Memory B cell (primary cell): ENCODE results near the gene MTUS2.

Source experiments
- ATAC-seq: fragments of 150-1000 bp; cut with Tn5 transposase; 2 replicates; pipeline ENCODE4 v1.10.0; 2021; ENCODE audit warnings: low read depth, mild to moderate bottlenecking, moderate library complexity
- DNase-seq, 2 donors: peaks; one replicate each; pipeline ENCODE4 v3.0.0; 2022; ENCODE audit warnings: low spot score in 2 of 2
- H3K27ac Mint-ChIP-seq: one replicate; pipeline ENCODE4 v1.8.0; 2022; ENCODE audit warnings: mild to moderate bottlenecking, moderate library complexity, mixed read lengths
- H3K27me3 Mint-ChIP-seq: one replicate; pipeline ENCODE4 v1.8.0; 2022; ENCODE audit warnings: mixed read lengths
- H3K36me3 Mint-ChIP-seq: one replicate; pipeline ENCODE4 v1.8.0; 2022; ENCODE audit warnings: mild to moderate bottlenecking, mixed read lengths
- H3K4me1 Mint-ChIP-seq: one replicate; pipeline ENCODE4 v1.8.0; 2022; ENCODE audit warnings: mixed read lengths
- H3K4me3 Mint-ChIP-seq: one replicate; pipeline ENCODE4 v1.8.0; 2022; ENCODE audit warnings: mild to moderate bottlenecking, moderate library complexity, mixed read lengths
- H3K9me3 Mint-ChIP-seq: one replicate; pipeline ENCODE4 v1.8.0; 2022; ENCODE audit warnings: mixed read lengths

Gene MTUS2

DNA sequence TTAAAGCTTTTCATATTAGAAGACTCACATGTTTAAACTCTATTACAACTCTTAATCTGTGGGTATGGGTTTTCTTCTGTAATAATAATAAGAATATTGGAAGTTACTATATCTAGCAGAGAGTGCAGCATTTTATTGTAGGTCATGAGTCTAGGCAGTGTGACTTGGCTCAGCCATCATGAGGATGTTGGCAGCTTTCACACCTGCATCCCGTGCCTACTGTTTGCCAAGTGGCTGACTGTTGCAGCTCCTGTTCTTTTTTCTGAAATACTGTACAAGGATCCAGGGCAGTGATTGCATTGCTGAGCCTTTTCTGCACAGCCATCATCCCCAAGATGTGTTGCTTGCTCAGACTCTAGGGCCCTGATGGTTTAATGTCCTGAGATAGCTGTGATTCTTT lies 47.4 kb downstream of the MTUS2 start:
- Mint-ChIP-seq H3K36me3 (no peaks in the 10 kb centered on the region), H3K9me3 (peaks cover 8% of the 10 kb centered on the region), H3K27ac (no peak overlapping the region), H3K4me1 (peaks cover 3% of the 10 kb centered on the region), H3K4me3 (no peak overlapping the region), H3K27me3 (no peaks in the 10 kb centered on the region)
- ATAC-seq (no peak), DNase-seq (no peak)

DNA sequence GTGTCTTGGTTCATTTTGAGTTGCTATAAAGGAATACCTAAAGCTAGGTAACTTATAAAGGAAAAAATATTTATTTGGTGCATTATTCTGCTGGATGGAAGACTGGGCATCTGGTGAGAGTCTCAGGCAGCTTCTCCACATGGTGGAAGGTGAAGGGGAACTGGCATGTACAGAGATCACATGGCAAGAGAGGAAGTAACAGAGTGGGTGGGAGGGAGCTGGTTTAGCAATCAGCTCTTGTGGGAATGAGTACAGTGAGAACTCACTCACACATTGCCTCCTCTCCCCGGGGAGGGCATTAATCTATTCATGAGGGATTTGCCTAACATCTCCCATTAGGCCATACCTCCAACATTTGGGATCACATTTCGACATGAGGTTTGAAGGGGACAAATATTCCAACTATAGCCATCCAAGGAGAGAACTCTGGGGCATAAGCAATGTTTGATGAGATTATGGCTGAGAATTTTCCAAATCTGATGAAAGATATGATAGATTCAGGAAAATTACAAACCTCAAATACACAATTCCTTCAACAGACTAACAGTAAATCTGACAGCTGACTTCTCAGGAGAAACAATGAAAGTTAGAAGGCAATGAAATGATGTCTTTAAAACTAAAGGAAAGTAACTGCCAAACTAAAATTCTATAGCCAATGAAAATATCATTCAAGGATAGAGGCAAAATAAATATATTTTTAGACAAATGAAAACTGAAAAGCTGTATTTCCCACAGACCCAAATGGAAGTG lies 52.5 kb downstream of the MTUS2 start:
- peaks cover 11% of the 10 kb centered on the region for H3K9me3 Mint-ChIP-seq
- no peak for ATAC-seq

DNA sequence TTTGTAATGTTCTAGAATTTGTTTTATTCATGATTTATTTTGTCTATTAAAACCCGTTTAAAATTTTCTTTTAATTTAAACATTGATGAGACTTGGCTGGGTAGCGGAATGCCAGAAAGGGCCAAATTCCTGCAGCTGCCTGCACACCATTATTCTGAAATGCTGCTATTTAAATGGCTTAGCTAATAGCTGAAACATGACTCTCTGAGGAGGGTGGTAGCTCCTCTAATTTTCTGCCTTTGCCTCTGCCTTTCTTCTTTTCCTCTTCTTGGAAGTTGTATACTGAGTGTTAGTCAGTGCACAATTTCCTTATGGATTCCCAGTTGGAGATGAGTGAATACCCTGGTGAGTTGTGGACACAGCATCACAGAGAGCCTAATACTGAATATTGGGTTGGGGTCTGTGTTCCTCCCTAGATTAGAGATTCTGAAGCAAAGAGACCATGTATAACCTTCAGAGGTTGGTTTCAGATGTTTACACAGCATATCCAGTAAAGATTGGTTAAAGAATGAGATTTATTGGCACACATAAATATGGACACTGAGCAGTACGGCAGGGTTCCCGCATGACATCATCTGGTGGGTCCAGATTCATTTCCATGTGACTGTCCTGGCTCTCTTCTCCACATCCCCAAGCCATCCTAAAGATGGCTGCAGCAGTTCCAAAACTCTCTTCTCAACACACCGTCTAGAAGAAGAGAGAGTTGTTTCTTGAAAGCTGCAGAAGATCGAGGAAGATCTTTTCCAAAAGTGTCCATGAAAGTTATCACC lies 55.9 kb downstream of the MTUS2 start:
- no peaks in the 10 kb centered on the region for H3K4me1 Mint-ChIP-seq
- no peaks in the 10 kb centered on the region for H3K27me3 Mint-ChIP-seq
- H3K27ac Mint-ChIP-seq: no peak overlapping the region

More for the DNA sequence above, 52.5 kb downstream of the MTUS2 start:
- DNase-seq: no peak
- Mint-ChIP-seq H3K4me1 (no peaks in the 10 kb centered on the region), H3K36me3 (no peaks in the 10 kb centered on the region), H3K4me3 (no peak overlapping the region), H3K27ac (no peak overlapping the region), H3K27me3 (no peaks in the 10 kb centered on the region)

DNA sequence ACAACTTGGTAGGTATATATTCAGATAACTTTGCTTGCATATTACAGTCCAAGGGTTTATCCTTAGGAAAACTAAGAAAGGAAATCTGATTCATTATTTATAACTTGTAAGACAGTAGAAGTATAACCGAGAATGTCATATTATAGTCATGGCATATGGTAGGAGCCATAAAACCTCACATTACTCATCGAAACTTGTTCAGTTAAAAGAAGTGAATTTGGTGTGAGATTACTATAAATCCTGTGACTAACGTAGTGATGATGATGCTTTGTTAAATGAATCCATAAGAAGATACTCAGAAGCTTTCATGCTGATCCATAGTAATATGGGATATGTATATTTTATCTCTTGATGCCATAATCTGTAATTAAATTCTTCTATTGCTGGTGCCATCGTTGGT lies 57.3 kb downstream of the MTUS2 start:
- no peak overlapping the region for H3K4me3 Mint-ChIP-seq
- H3K36me3 Mint-ChIP-seq: no peaks in the 10 kb centered on the region
- H3K4me1 Mint-ChIP-seq: no peaks in the 10 kb centered on the region
- H3K27me3 Mint-ChIP-seq: no peaks in the 10 kb centered on the region
- ATAC-seq (no peak), DNase-seq (no peak)
- H3K9me3 Mint-ChIP-seq: peaks cover 4% of the 10 kb centered on the region
- no peak overlapping the region for H3K27ac Mint-ChIP-seq

More for the DNA sequence above, 55.9 kb downstream of the MTUS2 start:
- Mint-ChIP-seq H3K4me3 (no peak overlapping the region), H3K9me3 (peaks cover 10% of the 10 kb centered on the region), H3K36me3 (no peaks in the 10 kb centered on the region)
- DNase-seq (no peak), ATAC-seq (no peak)

DNA sequence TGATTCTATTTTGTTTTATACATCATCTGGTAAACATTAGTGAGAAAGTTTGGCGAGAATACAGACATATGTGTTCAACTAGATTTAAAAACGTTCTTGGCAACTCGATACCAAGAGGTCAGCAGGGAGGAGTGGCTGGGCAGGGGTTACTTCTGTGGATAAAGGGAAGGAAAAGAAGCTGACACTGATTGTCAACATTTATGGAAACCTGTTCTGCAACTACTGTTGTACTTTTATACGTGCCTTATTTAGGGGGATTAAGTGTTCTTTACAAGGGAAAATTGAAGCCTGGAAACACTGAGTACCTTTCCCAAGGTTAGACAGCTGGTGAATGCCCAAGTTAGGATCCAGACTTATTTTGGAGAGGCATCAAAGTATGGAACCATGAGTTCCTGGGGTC lies 65.0 kb downstream of the MTUS2 start:
- no peak for ATAC-seq
- Mint-ChIP-seq H3K27me3 (peaks cover 2% of the 10 kb centered on the region), H3K36me3 (no peaks in the 10 kb centered on the region), H3K4me1 (no peaks in the 10 kb centered on the region), H3K4me3 (no peak overlapping the region), H3K9me3 (no peaks in the 10 kb centered on the region), H3K27ac (no peak overlapping the region)
- no peak for DNase-seq

DNA sequence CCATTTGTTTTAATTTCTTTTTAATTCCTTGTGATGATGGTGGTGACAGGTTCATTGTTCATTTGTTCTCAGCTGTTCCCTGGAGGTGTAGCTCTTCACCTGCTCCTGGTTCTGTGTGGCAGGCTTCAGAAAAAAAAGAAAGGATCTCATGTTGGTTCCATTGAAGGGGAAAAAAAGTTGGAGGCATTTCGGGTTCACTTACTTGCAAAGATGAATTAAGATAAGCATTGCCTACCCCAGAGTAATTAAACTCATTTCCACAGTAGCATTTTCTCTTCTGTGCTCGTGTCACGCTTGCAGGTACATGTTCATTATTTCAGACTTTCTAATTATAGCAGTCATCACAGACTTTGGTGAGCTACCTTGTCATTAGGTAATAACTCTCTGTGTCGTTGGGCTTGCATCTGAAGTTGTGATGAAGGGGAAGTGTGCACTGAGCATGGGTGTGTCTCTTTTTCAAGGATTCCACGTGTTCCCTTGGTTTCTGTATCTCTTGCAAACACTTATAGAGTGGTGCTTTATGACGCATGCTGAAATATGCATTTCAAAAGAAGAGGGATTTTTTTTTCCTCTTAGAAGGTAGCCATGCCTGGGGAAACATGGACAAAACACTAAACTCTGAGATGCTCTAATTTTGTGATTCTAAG lies 69.1 kb downstream of the MTUS2 start:
- H3K4me1 Mint-ChIP-seq: no peaks in the 10 kb centered on the region
- H3K27me3 Mint-ChIP-seq: peaks cover 10% of the 10 kb centered on the region
- H3K27ac Mint-ChIP-seq: no peak overlapping the region
- H3K9me3 Mint-ChIP-seq: no peaks in the 10 kb centered on the region
- no peaks in the 10 kb centered on the region for H3K36me3 Mint-ChIP-seq
- no peak for ATAC-seq
- no peak overlapping the region for H3K4me3 Mint-ChIP-seq
- no peak for DNase-seq

DNA sequence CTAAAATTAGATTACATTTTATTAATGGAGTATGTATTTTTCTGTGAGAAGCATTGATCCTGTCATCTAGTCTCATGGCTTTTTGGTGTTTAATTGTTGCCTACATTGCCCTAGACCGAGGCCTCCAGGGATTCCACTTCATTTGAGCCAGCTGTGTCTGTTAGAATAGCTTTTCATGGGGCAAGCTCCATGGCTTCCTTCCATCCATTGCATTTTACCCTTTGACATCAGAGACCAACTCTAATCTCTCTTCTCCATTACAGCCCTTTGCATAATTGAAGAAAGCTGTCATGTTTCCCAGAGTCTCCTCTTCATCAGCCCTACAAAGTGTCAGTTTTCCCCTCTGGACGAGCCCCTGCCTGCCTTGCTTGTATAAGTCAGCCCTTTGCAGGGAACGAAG lies 70.6 kb downstream of the MTUS2 start:
- no peaks in the 10 kb centered on the region for H3K4me1 Mint-ChIP-seq
- DNase-seq (no peak), ATAC-seq (no peak)
- no peak overlapping the region for H3K27ac Mint-ChIP-seq
- no peak overlapping the region for H3K4me3 Mint-ChIP-seq
- H3K36me3 Mint-ChIP-seq: no peaks in the 10 kb centered on the region
- H3K9me3 Mint-ChIP-seq: no peaks in the 10 kb centered on the region
- H3K27me3 Mint-ChIP-seq: peaks cover 10% of the 10 kb centered on the region

DNA sequence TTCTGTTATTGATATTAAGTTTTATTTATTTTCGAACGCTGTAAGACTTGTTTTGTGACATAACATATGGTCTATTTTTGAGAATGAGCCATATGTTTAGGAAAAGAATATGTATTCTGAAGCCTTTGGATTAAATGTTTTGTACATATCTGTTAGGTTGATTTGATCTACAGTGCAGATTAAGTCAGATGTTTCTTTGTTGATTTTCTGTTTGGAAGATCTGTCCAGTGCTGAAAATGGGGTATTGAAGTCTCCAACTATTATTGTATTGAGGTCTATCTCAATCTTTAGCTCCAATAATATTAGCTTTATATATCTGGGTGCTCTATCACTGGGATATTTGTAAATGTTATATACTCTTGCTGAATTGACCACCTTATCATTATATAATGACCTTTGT lies 97.9 kb downstream of the MTUS2 start:
- H3K27me3 Mint-ChIP-seq: peaks cover 1% of the 10 kb centered on the region
- no peak overlapping the region for H3K27ac Mint-ChIP-seq
- DNase-seq (no peak), ATAC-seq (no peak)
- no peak overlapping the region for H3K4me3 Mint-ChIP-seq
- H3K36me3 Mint-ChIP-seq: peaks cover 3% of the 10 kb centered on the region
- H3K4me1 Mint-ChIP-seq: no peaks in the 10 kb centered on the region
- H3K9me3 Mint-ChIP-seq: peaks cover 33% of the 10 kb centered on the region

DNA sequence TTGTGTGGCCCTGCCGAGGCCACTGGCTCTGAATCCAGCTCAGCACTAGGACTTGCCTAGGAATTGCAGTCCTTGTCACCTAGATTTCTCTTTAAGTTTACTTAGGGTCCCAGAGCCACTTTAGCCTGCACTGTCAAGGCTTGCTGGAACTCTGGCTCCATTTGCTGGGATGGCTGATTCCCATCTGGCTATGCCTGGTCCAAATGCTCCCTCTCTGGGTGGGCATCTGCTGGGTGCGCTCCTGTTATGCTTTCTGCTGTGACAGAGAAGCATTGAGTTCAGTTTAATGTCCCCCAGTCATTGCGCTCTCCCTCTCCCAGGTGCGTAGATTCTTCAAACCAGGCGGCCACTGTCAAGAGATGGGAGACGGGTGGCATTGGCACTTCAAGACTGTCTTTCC lies 102.2 kb downstream of the MTUS2 start:
- ATAC-seq: no peak
- Mint-ChIP-seq H3K36me3 (peaks cover 3% of the 10 kb centered on the region), H3K9me3 (peaks cover 13% of the 10 kb centered on the region), H3K27me3 (peaks cover 6% of the 10 kb centered on the region), H3K27ac (no peak overlapping the region), H3K4me1 (no peaks in the 10 kb centered on the region), H3K4me3 (no peak overlapping the region)
- no peak for DNase-seq

DNA sequence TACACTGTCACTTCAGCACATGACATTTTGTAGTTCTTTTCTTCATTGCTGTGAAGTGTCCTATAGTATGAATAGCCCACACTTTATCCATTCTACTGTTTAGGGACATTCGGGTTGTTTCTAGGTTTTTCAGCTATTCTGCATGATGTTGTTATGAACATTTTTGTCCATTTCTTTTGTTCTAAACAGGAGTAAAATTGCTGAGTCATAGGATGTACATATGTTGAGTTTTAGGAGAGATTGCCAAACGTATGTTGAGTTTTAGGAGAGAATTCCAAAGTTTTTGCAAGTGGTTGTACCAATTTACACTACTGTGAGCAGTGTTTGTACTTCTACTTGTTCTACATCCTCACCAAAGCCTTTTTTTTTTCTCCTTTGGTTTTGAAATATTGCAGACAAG lies 115.0 kb downstream of the MTUS2 start:
- Mint-ChIP-seq H3K36me3 (no peaks in the 10 kb centered on the region), H3K27ac (no peak overlapping the region), H3K4me3 (no peak overlapping the region), H3K27me3 (peaks cover 6% of the 10 kb centered on the region), H3K9me3 (no peaks in the 10 kb centered on the region), H3K4me1 (no peaks in the 10 kb centered on the region)
- DNase-seq (no peak), ATAC-seq (no peak)

DNA sequence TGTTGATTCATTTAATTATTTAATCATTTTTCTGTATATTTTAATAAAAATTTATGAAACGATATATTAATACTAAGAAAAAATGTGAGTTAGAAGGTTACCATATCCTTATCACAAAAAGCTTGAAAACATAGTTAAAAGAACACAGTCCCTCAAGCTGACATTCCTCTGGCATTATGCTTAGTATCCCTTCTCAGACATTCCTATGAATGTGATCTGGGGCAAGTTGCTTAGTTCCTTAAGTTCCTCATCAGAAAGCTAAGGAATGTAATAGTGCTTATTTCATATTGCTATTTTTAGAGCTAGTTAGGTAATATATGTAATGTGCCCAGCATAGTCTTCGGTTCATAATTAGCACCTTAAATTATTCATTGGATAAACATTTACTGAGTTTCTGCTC lies 122.8 kb downstream of the MTUS2 start:
- Mint-ChIP-seq H3K9me3 (no peaks in the 10 kb centered on the region), H3K4me1 (no peaks in the 10 kb centered on the region), H3K36me3 (no peaks in the 10 kb centered on the region), H3K27ac (no peak overlapping the region), H3K4me3 (no peak overlapping the region), H3K27me3 (peaks cover 4% of the 10 kb centered on the region)
- ATAC-seq (no peak), DNase-seq (no peak)

DNA sequence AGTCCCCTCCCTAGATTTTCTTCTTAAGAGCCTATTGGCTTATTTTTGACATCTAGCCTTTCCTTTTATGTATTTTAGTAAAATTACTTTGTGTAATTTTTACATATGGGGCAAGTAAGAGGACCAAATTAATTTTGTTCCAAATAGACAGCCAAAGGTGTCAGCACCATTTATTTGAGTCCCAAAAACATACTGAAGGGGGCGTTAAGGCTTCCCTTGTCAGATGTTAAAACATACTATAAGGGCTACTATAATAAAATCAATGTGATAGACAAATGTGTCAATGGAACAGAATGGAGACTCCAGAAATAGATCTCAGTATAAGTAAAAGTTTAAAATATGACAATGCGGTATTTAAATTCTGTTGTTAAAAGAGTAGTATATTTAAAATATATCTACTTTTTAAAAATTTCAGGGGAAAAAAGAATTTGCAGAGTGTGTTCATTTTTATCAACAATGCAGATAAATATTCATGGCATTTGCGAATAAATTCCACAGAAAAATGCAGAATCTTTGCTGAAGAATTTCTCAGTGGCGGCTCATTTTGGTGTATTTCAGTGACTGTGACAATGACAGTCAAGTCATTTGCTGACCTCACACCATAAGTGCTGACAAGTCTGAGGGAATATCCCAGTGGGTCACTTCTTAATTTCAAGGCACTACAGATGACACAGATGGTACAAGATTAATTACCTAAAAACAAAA lies 133.7 kb downstream of the MTUS2 start:
- ATAC-seq: no peak
- Mint-ChIP-seq H3K36me3 (no peaks in the 10 kb centered on the region), H3K9me3 (peaks cover 3% of the 10 kb centered on the region), H3K27me3 (peaks cover 6% of the 10 kb centered on the region), H3K4me1 (no peaks in the 10 kb centered on the region), H3K27ac (no peak overlapping the region), H3K4me3 (no peak overlapping the region)
- DNase-seq: no peak

DNA sequence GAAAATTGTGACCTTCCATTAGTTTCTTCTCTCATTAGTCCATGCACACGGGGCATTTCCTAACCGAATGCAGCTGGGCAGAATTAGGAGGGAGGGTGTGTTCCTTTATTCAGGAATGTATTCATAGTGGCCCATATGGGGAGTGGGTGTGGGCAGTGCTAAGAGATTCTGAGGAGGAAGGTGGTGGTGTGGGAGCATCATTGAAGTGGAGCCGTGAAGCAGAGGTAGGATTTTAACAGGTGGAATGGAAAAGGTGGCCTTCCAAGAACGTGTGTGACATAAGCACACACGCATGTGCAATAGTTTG lies 134.2 kb downstream of the MTUS2 start:
- ATAC-seq (no peak), DNase-seq (no peak)
- Mint-ChIP-seq H3K27me3 (peaks cover 6% of the 10 kb centered on the region), H3K4me1 (no peaks in the 10 kb centered on the region), H3K4me3 (no peak overlapping the region), H3K9me3 (peaks cover 3% of the 10 kb centered on the region), H3K27ac (no peak overlapping the region), H3K36me3 (no peaks in the 10 kb centered on the region)

DNA sequence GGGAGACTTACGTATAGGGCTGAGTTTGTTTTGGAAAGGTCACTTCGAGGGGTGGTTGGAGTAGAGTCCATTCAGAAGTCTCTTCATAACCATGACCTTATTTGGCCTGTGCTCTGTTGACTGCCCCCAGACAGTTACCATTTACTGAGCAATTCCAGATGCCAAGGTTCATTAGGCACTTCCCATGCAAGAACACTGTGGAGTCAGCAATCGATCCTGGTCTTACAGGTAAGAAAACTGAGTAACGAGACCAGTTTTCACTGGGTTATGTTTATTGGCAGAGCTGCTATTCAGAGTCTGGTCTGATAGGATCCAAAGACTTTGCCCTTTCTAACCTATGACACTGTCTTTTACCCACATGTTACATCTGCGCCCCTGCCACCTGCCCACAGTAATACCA lies 134.7 kb downstream of the MTUS2 start:
- H3K36me3 Mint-ChIP-seq: no peaks in the 10 kb centered on the region
- H3K4me3 Mint-ChIP-seq: no peak overlapping the region
- H3K9me3 Mint-ChIP-seq: peaks cover 3% of the 10 kb centered on the region
- no peak overlapping the region for H3K27ac Mint-ChIP-seq
- no peaks in the 10 kb centered on the region for H3K4me1 Mint-ChIP-seq
- ATAC-seq: no peak
- peaks cover 4% of the 10 kb centered on the region for H3K27me3 Mint-ChIP-seq
- DNase-seq: no peak
